ENCODE results near the gene RABGAP1L.

The RABGAP1L gene

GRCh38 chr1:174971902-174972301, 812.6 kb downstream of the RABGAP1L start:
- H3K9me3 ChIP-seq (ENCODE audit: insufficient read depth, low read length) = no peaks in the 10 kb centered on the region
- TF ChIP-seq CTCF (IDR thresholded peaks at IDR 0.05; ENCODE audit: insufficient read depth, low read length, poor library complexity, severe bottlenecking) = no peak
- TF ChIP-seq EZH2phosphoT487 (conservative IDR thresholded peaks at IDR 0.05; ENCODE audit: low read length) = no peak
- H4K20me1 ChIP-seq (ENCODE audit: low read depth, low read length) = no peaks in the 10 kb centered on the region
- H3K27me3 ChIP-seq (ENCODE audit: low read length) = no peaks in the 10 kb centered on the region
- H3K9ac ChIP-seq (ENCODE audit: low read length) = no peak overlapping the region
- H3K4me2 ChIP-seq (ENCODE audit: low read depth, low read length, poor library complexity, severe bottlenecking) = no peak overlapping the region
- no peak overlapping the region for H3K4me3 ChIP-seq (ENCODE audit: insufficient read depth, low read length, poor library complexity, severe bottlenecking)
- H3K79me2 ChIP-seq (ENCODE audit: insufficient read depth, low read length) = no peaks in the 10 kb centered on the region
- H3K27ac ChIP-seq (ENCODE audit: low read depth, low read length) = no peak overlapping the region
- H2AFZ ChIP-seq (ENCODE audit: low read depth, low read length, severe bottlenecking) = no peak overlapping the region
- no peaks in the 10 kb centered on the region for H3K9me2 ChIP-seq (replicated peaks; ENCODE audit: insufficient read depth, low read length)
- peaks cover 12% of the 10 kb centered on the region; the same call in 1 of the 2 replicates for H3K36me3 ChIP-seq (ENCODE audit: low read length)
- H3F3A ChIP-seq (ENCODE audit: insufficient read depth) = peaks cover 10% of the 10 kb centered on the region

- H3K4me2 ChIP-seq (ENCODE audit: low read depth, low read length, poor library complexity, severe bottlenecking) = no peak overlapping the region
- H3K27me3 ChIP-seq (ENCODE audit: low read length) = no peaks in the 10 kb centered on the region
- no peak overlapping the region for H3K9ac ChIP-seq (ENCODE audit: low read length)
- H4K20me1 ChIP-seq (ENCODE audit: low read depth, low read length) = no peaks in the 10 kb centered on the region
- no peak overlapping the region for H3K4me3 ChIP-seq (ENCODE audit: insufficient read depth, low read length, poor library complexity, severe bottlenecking)
- no peak overlapping the region for H2AFZ ChIP-seq (ENCODE audit: low read depth, low read length, severe bottlenecking)
- TF ChIP-seq EZH2phosphoT487 (conservative IDR thresholded peaks at IDR 0.05; ENCODE audit: low read length) = no peak
- TF ChIP-seq CTCF (IDR thresholded peaks at IDR 0.05; ENCODE audit: insufficient read depth, low read length, poor library complexity, severe bottlenecking) = no peak
- H3F3A ChIP-seq (ENCODE audit: insufficient read depth) = no peaks in the 10 kb centered on the region
- peaks cover 21% of the 10 kb centered on the region; the same call in 1 of the 2 replicates for H3K36me3 ChIP-seq (ENCODE audit: low read length)
- no peaks in the 10 kb centered on the region for H3K9me2 ChIP-seq (replicated peaks; ENCODE audit: insufficient read depth, low read length)
- no peaks in the 10 kb centered on the region for H3K9me3 ChIP-seq (ENCODE audit: insufficient read depth, low read length)
- no peak overlapping the region for H3K27ac ChIP-seq (ENCODE audit: low read depth, low read length)
- H3K79me2 ChIP-seq (ENCODE audit: insufficient read depth, low read length) = no peaks in the 10 kb centered on the region
These were observed 815.4 kb downstream of the RABGAP1L start for GRCh38 chr1:174974711-174975119.

- no peaks in the 10 kb centered on the region for H4K20me1 ChIP-seq (ENCODE audit: low read depth, low read length)
- H3K79me2 ChIP-seq (ENCODE audit: insufficient read depth, low read length) = no peaks in the 10 kb centered on the region
- no peak overlapping the region for H3K9ac ChIP-seq (ENCODE audit: low read length)
- TF ChIP-seq CTCF (IDR thresholded peaks at IDR 0.05; ENCODE audit: insufficient read depth, low read length, poor library complexity, severe bottlenecking) (no peak), EZH2phosphoT487 (conservative IDR thresholded peaks at IDR 0.05; ENCODE audit: low read length) (no peak)
- no peaks in the 10 kb centered on the region for H3F3A ChIP-seq (ENCODE audit: insufficient read depth)
- H3K27ac ChIP-seq (ENCODE audit: low read depth, low read length) = no peak overlapping the region
- no peaks in the 10 kb centered on the region for H3K9me3 ChIP-seq (ENCODE audit: insufficient read depth, low read length)
- peaks cover 30% of the 10 kb centered on the region for H3K36me3 ChIP-seq (ENCODE audit: low read length)
- H2AFZ ChIP-seq (ENCODE audit: low read depth, low read length, severe bottlenecking) = no peak overlapping the region
- no peak overlapping the region for H3K4me2 ChIP-seq (ENCODE audit: low read depth, low read length, poor library complexity, severe bottlenecking)
- H3K9me2 ChIP-seq (replicated peaks; ENCODE audit: insufficient read depth, low read length) = no peaks in the 10 kb centered on the region
- no peak overlapping the region for H3K4me3 ChIP-seq (ENCODE audit: insufficient read depth, low read length, poor library complexity, severe bottlenecking)
- no peaks in the 10 kb centered on the region for H3K27me3 ChIP-seq (ENCODE audit: low read length)
These were observed 816.4 kb downstream of the RABGAP1L start for GRCh38 chr1:174975764-174976163.
